SH-SY5Y (cell line): ENCODE measurements around the gene FBXL4.

ENCODE experiments used
- GATA2 ChIP-seq: IDR thresholded peaks from 2 replicates; pipeline ENCODE4 v1.6.1; 2011; ENCODE audit warnings: mild to moderate bottlenecking, low read depth, low read length
- GATA3 ChIP-seq: IDR thresholded peaks from 2 replicates; pipeline ENCODE4 v1.6.1; 2011; ENCODE audit warnings: low read depth, mild to moderate bottlenecking, low read length, moderate library complexity

- no peak for TF ChIP-seq GATA2
- no peak for TF ChIP-seq GATA3
Measured at GRCh38 chr6:98847416-98847778, 100.3 kb downstream of the FBXL4 start.
